GM23248 (cell line): ENCODE data around the gene DUSP10. TPM values are rescaled to one million over a fixed set of nuclear protein-coding genes. Genes with fewer than 3 reads are reported as not detected.

Experiments used
- DNase-seq: peaks from one replicate; pipeline ENCODE4 v3.0.0-alpha.2; 2015
- H2AFZ ChIP-seq: fragments of 200-600 bp; sonication (generic); 2 replicates; pipeline ENCODE4 v1.6.1; 2016; ENCODE audit warnings: antibody characterized with exemption
- H3F3A ChIP-seq: fragments of 200-600 bp; sonication (generic); 2 replicates; pipeline ENCODE4 v1.6.1; 2016; ENCODE audit warnings: mild to moderate bottlenecking, antibody characterized with exemption, mixed run types; ENCODE audit not compliant: insufficient read depth
- H3K27ac ChIP-seq: fragments of 200-600 bp; sonication (generic); 2 replicates; pipeline ENCODE4 v1.5.1; 2016; ENCODE audit warnings: mild to moderate bottlenecking
- H3K27me3 ChIP-seq: fragments of 200-600 bp; sonication (generic); replicated peaks from 2 replicates; pipeline ENCODE4 v1.6.1; 2016; ENCODE audit warnings: mild to moderate bottlenecking; ENCODE audit not compliant: insufficient read depth
- H3K36me3 ChIP-seq: fragments of 200-600 bp; sonication (generic); 2 replicates; pipeline ENCODE4 v1.6.1; 2016; ENCODE audit warnings: low read depth, mild to moderate bottlenecking
- H3K4me1 ChIP-seq: fragments of 200-600 bp; sonication (generic); 2 replicates; pipeline ENCODE4 v1.6.1; 2016; ENCODE audit warnings: mild to moderate bottlenecking; ENCODE audit not compliant: insufficient read depth
- H3K4me2 ChIP-seq: fragments of 200-600 bp; sonication (generic); one replicate; pipeline ENCODE4 v1.6.1; 2016; ENCODE audit warnings: mild to moderate bottlenecking; ENCODE audit not compliant: unreplicated experiment
- H3K4me3 ChIP-seq: fragments of 200-600 bp; sonication (generic); 2 replicates; pipeline ENCODE4 v1.5.1; 2016; ENCODE audit warnings: mild to moderate bottlenecking
- H3K79me2 ChIP-seq: fragments of 200-600 bp; sonication (generic); 2 replicates; pipeline ENCODE4 v1.6.1; 2016; ENCODE audit warnings: mild to moderate bottlenecking; ENCODE audit not compliant: insufficient read depth
- H3K9ac ChIP-seq: fragments of 200-600 bp; sonication (generic); 2 replicates; pipeline ENCODE4 v1.6.1; 2016; ENCODE audit warnings: mild to moderate bottlenecking
- H3K9me2 ChIP-seq: fragments of 200-600 bp; sonication (generic); 2 replicates; pipeline ENCODE4 v1.6.1; 2016; ENCODE audit warnings: mixed run types, mild to moderate bottlenecking, moderate library complexity; ENCODE audit not compliant: insufficient read depth
- H3K9me3 ChIP-seq: fragments of 200-600 bp; sonication (generic); one replicate; pipeline ENCODE4 v1.6.1; 2017; ENCODE audit warnings: low read depth
- H4K20me1 ChIP-seq: fragments of 200-600 bp; sonication (generic); 2 replicates; pipeline ENCODE4 v1.6.0; 2016; ENCODE audit not compliant: insufficient read depth
- EZH2 ChIP-seq: fragments of 200-600 bp; sonication (generic); IDR thresholded peaks from 2 replicates; pipeline ENCODE4 v1.6.1; 2018; ENCODE audit warnings: antibody characterized with exemption, mild to moderate bottlenecking; ENCODE audit not compliant: insufficient read depth, poor library complexity, severe bottlenecking
- EZH2phosphoT487 ChIP-seq: fragments of 200-600 bp; sonication (generic); IDR thresholded peaks from 2 replicates; pipeline ENCODE4 v1.6.1; 2018; ENCODE audit warnings: antibody characterized with exemption, moderate library complexity, mild to moderate bottlenecking, low read depth; ENCODE audit not compliant: insufficient read depth
- WGBS, 2 experiments: methylation state at CpG; one replicate each; pipeline ENCODE4 v1.1.6; 2015 to 2017; ENCODE audit warnings: low lambda C conversion rate in 2 of 2, low coverage in 1 of 2; ENCODE audit errors: missing lambda C conversion rate in 2 of 2; 5-methylcytosine and 5-hydroxymethylcytosine counted together
- in situ Hi-C: fragments of 300-500 bp; cut with MboI; formaldehyde crosslinking; loops from 2 replicates; pipeline ENCODE4 v1.15.0; 2020
- polyA plus RNA-seq: library from polyadenylated mRNA; unstranded; fragments of >200 nt; fragmentation: Nextera tagmentation; extraction: Ambion mirVana; gene quantifications from 2 replicates; pipeline ENCODE4 v1.2.1, GENCODE V29; 2016
- total RNA-seq: library from RNA; depleted of rRNA; stranded (reverse); fragments of >200 nt; shearing (Covaris generic); gene quantifications from 2 replicates; pipeline ENCODE4 v1.2.3, GENCODE V29; 2014

DUSP10 gene
- total and polyA plus RNA-seq, 2 experiments from 2014 or later, result 10.5 to 16.4 TPM

DNA sequence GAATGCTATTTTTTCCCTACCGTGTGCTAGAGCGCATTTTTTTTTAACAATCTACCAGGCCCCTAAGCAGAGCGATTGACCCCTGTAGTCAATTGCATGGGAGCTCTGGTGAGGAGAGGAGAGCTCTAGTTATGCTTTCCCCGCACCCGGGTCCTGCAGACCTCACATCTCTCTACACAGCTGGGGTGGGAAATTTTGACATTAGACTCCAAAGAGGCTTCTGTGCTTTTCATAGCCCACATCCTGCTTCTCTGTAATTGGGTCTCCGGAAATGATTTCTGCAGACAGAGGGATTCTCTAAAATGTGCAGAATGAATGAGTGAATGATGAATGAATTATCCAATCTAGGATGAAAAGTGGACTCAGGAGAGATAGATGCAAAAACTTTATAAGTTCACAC, 41.5 kb upstream of the DUSP10 start:
- Histone ChIP-seq H3K9me2 (no peaks in the 10 kb centered on the region), H3K9ac (no peak overlapping the region), H3K9me3 (no peaks in the 10 kb centered on the region), H3K79me2 (no peaks in the 10 kb centered on the region), H3K36me3 (no peaks in the 10 kb centered on the region), H3F3A (no peaks in the 10 kb centered on the region), H4K20me1 (no peaks in the 10 kb centered on the region), H2AFZ (no peak overlapping the region), H3K4me3 (no peak overlapping the region), H3K27me3 (no peaks in the 10 kb centered on the region), H3K27ac (no peak overlapping the region), H3K4me2 (no peak overlapping the region), H3K4me1 (no peaks in the 10 kb centered on the region)
- 89 to 91% methylated on average over 6 of the region's 6 CpGs for WGBS, 2 experiments
- no peak for DNase-seq
- in situ Hi-C loops, result no loop called here
- TF ChIP-seq EZH2 (no peak), EZH2phosphoT487 (no peak)

DNA sequence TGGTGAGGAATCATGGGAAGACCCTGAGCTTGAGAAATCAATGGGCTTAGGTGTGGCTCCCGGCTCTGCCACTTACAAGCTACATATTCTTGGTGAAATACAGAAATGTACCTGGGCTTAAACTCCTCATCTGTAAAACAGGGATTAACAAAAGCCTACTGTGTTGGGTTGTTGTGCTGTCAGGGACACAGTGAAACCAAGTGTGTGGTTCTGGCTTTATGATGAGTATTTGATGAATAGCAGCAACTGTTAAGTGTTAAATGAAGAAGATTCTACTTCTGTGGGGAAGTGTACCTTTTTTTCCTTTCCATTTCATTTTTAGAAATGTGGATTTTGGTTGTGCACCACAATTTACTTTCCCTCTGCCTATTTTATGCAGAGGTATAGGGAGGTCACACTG, 41.1 kb upstream of the DUSP10 start:
- Histone ChIP-seq H3K9me3 (no peaks in the 10 kb centered on the region), H3K36me3 (no peaks in the 10 kb centered on the region), H2AFZ (no peak overlapping the region), H4K20me1 (no peaks in the 10 kb centered on the region), H3K9ac (no peak overlapping the region), H3K27me3 (no peaks in the 10 kb centered on the region), H3K4me3 (no peak overlapping the region), H3K79me2 (no peaks in the 10 kb centered on the region), H3K27ac (no peak overlapping the region), H3K4me1 (no peaks in the 10 kb centered on the region), H3K9me2 (no peaks in the 10 kb centered on the region), H3F3A (no peaks in the 10 kb centered on the region), H3K4me2 (no peak overlapping the region)
- WGBS, 2 experiments, result 100% methylated on average over 1 of the region's 1 CpG
- TF ChIP-seq EZH2 (no peak), EZH2phosphoT487 (no peak)
- DNase-seq, result no peak
- in situ Hi-C loops, result no loop called here

GRCh38 chr1:221782477-221782876, 40.6 kb upstream of the DUSP10 start:
- no peaks in the 10 kb centered on the region for H3F3A ChIP-seq
- no peak overlapping the region for H3K4me2 ChIP-seq
- H3K4me3 ChIP-seq, result no peak overlapping the region
- no peaks in the 10 kb centered on the region for H3K36me3 ChIP-seq
- DNase-seq, result peak; percentile 35
- no peak overlapping the region for H3K9ac ChIP-seq
- no peaks in the 10 kb centered on the region for H3K9me3 ChIP-seq
- H3K27me3 ChIP-seq, result no peaks in the 10 kb centered on the region
- TF ChIP-seq EZH2phosphoT487, result no peak
- TF ChIP-seq EZH2, result no peak
- H3K27ac ChIP-seq, result no peak overlapping the region
- H3K79me2 ChIP-seq, result no peaks in the 10 kb centered on the region
- in situ Hi-C loops, result no loop called here
- no peaks in the 10 kb centered on the region for H4K20me1 ChIP-seq
- H2AFZ ChIP-seq, result no peak overlapping the region
- WGBS, 2 experiments, result 47 to 48% methylated on average over 2 of the region's 2 CpGs
- no peaks in the 10 kb centered on the region for H3K4me1 ChIP-seq
- no peaks in the 10 kb centered on the region for H3K9me2 ChIP-seq

- no peak for TF ChIP-seq EZH2
- TF ChIP-seq EZH2phosphoT487, result no peak
- in situ Hi-C loops, result no loop called here
- no peaks in the 10 kb centered on the region for H3K9me3 ChIP-seq
- no peak for DNase-seq
- H3K9ac ChIP-seq, result no peak overlapping the region
- H3F3A ChIP-seq, result no peaks in the 10 kb centered on the region
- WGBS, 2 experiments, result 77 to 81% methylated on average over 7 of the region's 7 CpGs
- no peak overlapping the region for H2AFZ ChIP-seq
- H3K4me2 ChIP-seq, result no peak overlapping the region
- no peak overlapping the region for H3K4me3 ChIP-seq
- no peaks in the 10 kb centered on the region for H3K9me2 ChIP-seq
- H4K20me1 ChIP-seq, result no peaks in the 10 kb centered on the region
- no peaks in the 10 kb centered on the region for H3K4me1 ChIP-seq
- no peaks in the 10 kb centered on the region for H3K79me2 ChIP-seq
- no peak overlapping the region for H3K27ac ChIP-seq
- no peaks in the 10 kb centered on the region for H3K36me3 ChIP-seq
- H3K27me3 ChIP-seq, result no peaks in the 10 kb centered on the region
Measured at GRCh38 chr1:221781102-221781755, 39.3 kb upstream of the DUSP10 start.
